HFFc6 (cell line): ENCODE results near the gene SLC6A7. TPM values are rescaled to one million over a fixed set of nuclear protein-coding genes. Genes with fewer than 3 reads are reported as not detected.
A peak's percentile ranks its signal among the peaks of the same experiment; 100 is the strongest.

Experiments
- DNase-seq: peaks from one replicate; pipeline ENCODE4 v3.0.0-alpha.2; 2018
- H3K27ac Mint-ChIP-seq: 2 replicates; pipeline ENCODE4 v1.8.0; 2020; ENCODE audit warnings: mild to moderate bottlenecking, mixed read lengths
- H3K27me3 Mint-ChIP-seq: 2 replicates; pipeline ENCODE4 v1.8.0; 2021; ENCODE audit warnings: mild to moderate bottlenecking, moderate library complexity, mixed read lengths; ENCODE audit not compliant: insufficient read depth
- H3K36me3 Mint-ChIP-seq: 2 replicates; pipeline ENCODE4 v1.8.0; 2021; ENCODE audit warnings: low read depth, mixed read lengths
- H3K4me1 Mint-ChIP-seq: 2 replicates; pipeline ENCODE4 v1.8.0; 2020; ENCODE audit warnings: low read depth, mixed read lengths
- H3K4me3 Mint-ChIP-seq: 2 replicates; pipeline ENCODE4 v1.8.0; 2020; ENCODE audit warnings: mild to moderate bottlenecking, moderate library complexity, mixed read lengths
- H3K9me3 Mint-ChIP-seq: 2 replicates; pipeline ENCODE4 v1.8.0; 2020; ENCODE audit warnings: mild to moderate bottlenecking, mixed read lengths
- CTCF ChIP-seq: fragments of 200-600 bp; sonication (generic); IDR thresholded peaks from 2 replicates; pipeline ENCODE4 v1.5.0; 2021; ENCODE audit warnings: antibody characterized with exemption, mild to moderate bottlenecking
- total RNA-seq, 6 experiments: library from RNA; stranded (reverse); fragmentation: NEBNext Ultra II Directional; extraction: Animal tissue kit (Norgen Biotek cat#: 25700); gene quantifications; 2 replicates in 1 of 6; 3 replicates in 5 of 6; pipeline ENCODE4 v1.2.3, GENCODE V29; 2021

The SLC6A7 gene
- total RNA-seq, 6 experiments from 2014 or later: not detected

GRCh38 chr5:150255659-150256409, 66.0 kb downstream of the SLC6A7 start:
- no peak for TF ChIP-seq CTCF
- peaks cover 16% of the 10 kb centered on the region; the same call in 1 of the 2 replicates for H3K4me1 Mint-ChIP-seq
- no peaks in the 10 kb centered on the region for H3K36me3 Mint-ChIP-seq
- H3K27ac Mint-ChIP-seq: no peak overlapping the region
- H3K4me3 Mint-ChIP-seq: no peak overlapping the region
- peaks cover 2% of the 10 kb centered on the region; the same call in 1 of the 2 replicates for H3K27me3 Mint-ChIP-seq
- H3K9me3 Mint-ChIP-seq: no peaks in the 10 kb centered on the region
- DNase-seq: no peak

GRCh38 chr5:150256410-150257064, 66.7 kb downstream of the SLC6A7 start:
- H3K36me3 Mint-ChIP-seq: no peaks in the 10 kb centered on the region
- H3K4me1 Mint-ChIP-seq: peaks cover 23% of the 10 kb centered on the region
- peaks cover 2% of the 10 kb centered on the region; the same call in 1 of the 2 replicates for H3K27me3 Mint-ChIP-seq
- no peak overlapping the region for H3K27ac Mint-ChIP-seq
- H3K4me3 Mint-ChIP-seq: no peak overlapping the region
- no peaks in the 10 kb centered on the region for H3K9me3 Mint-ChIP-seq
- 0 out of 2 replicates have a peak, but pooled peaks have one; percentile 19 for TF ChIP-seq CTCF
- DNase-seq: no peak

- no peak for DNase-seq
- Mint-ChIP-seq H3K4me3 (no peak overlapping the region), H3K36me3 (no peaks in the 10 kb centered on the region), H3K27ac (no peak overlapping the region), H3K27me3 (peaks cover 2% of the 10 kb centered on the region; the same call in 1 of the 2 replicates), H3K9me3 (no peaks in the 10 kb centered on the region), H3K4me1 (peaks cover 32% of the 10 kb centered on the region)
- TF ChIP-seq CTCF: no peak
Observed at GRCh38 chr5:150257424-150257823, 67.6 kb downstream of the SLC6A7 start.

GRCh38 chr5:150258130-150258529, 68.3 kb downstream of the SLC6A7 start:
- Mint-ChIP-seq H3K27ac (no peak overlapping the region), H3K4me3 (no peak overlapping the region), H3K9me3 (no peaks in the 10 kb centered on the region), H3K36me3 (no peaks in the 10 kb centered on the region), H3K27me3 (peaks cover 2% of the 10 kb centered on the region; the same call in 1 of the 2 replicates), H3K4me1 (peaks cover 39% of the 10 kb centered on the region)
- no peak for DNase-seq
- TF ChIP-seq CTCF: no peak

Other genes starting within 250 kb of the SLC6A7 start
- not detected for gene PDE6A, start 245.3 kb upstream of the SLC6A7 start, total RNA-seq
- gene SLC26A2, start 229.3 kb upstream of the SLC6A7 start, total RNA-seq: 10 to 100 TPM in 5 of 6 experiments, 1 to 10 TPM in 1; 9.5 to 12.9 (median 11.4) TPM
- 1 to 10 TPM; 6.6 to 7.5 (median 7.2) TPM for gene TIGD6, start 189.4 kb upstream of the SLC6A7 start, total RNA-seq
- gene HMGXB3, start 189.3 kb upstream of the SLC6A7 start, total RNA-seq: 10 to 100 TPM; 38.2 to 42.5 (median 40.5) TPM
- gene CSF1R, start 103.5 kb upstream of the SLC6A7 start, total RNA-seq: 1 to 10 TPM in 2 of 6 experiments, under 1 TPM in 4; 0.26 to 1.5 (median 0.78) TPM
- gene PDGFRB, start 34.2 kb upstream of the SLC6A7 start, total RNA-seq: 100 to 1,000 TPM; 137 to 208 (median 180) TPM
- under 1 TPM in 1 of 6 experiments, not detected in 5; 0.11 TPM for gene CDX1, start 23.3 kb upstream of the SLC6A7 start, total RNA-seq
- gene CAMK2A, start 99.7 kb downstream of the SLC6A7 start, total RNA-seq: under 1 TPM; 0.09 to 0.64 (median 0.18) TPM
- 1 to 10 TPM; 4.6 to 6.7 (median 4.9) TPM for gene ARSI, start 112.8 kb downstream of the SLC6A7 start, total RNA-seq
- gene TCOF1, start 167.6 kb downstream of the SLC6A7 start, total RNA-seq: 10 to 100 TPM; 30.8 to 44.6 (median 38.5) TPM
- under 1 TPM in 1 of 6 experiments, not detected in 5; 0.37 TPM for gene CD74, start 222.8 kb downstream of the SLC6A7 start, total RNA-seq